8988T (cell line): ENCODE measurements around the gene C1orf116.

Experiments
- DNase-seq: peaks from one replicate; pipeline ENCODE4 v3.0.0; 2011

Gene C1orf116

DNA sequence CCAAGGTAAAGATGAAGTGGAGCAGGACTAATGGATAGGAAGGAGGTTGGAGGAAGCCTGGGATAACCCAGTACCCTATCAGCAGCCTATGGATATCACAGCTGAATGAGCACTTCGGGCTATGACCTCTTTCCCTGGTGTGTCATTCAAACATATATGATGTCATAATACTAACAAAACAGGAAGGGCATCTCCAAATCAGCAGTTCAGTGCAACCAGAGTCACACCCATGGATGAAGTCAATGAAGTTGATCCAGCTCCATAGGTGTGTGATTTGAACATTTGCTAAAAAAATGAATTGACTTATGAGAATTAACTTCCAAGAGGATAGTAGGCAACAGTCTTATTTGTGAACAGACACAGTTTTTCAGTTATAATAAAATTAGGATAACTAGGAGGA is 1.7 kb upstream of the C1orf116 start:
- no peak for DNase-seq

DNA sequence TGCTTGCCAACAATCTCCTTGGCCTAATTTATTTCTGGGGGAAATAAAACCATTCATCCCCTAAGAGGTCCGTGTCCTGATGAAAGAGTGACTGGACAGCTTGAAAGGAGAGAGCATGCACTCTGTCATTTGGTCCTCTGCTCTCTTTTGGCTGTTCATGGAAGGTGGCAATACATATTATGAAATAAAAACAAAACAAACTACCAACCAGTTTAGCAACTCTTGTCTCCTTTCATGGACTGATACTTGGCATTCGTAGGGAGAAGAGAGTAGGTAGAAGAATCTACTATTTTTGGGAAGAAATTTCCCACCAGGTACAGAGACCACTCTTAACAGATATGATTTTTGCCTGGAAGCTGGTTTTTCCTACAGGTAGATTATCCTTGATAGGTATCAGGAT is 746 bp upstream of the C1orf116 start:
- DNase-seq = no peak

GRCh38 chr1:207031632-207032264 is 808 bp downstream of the C1orf116 start:
- DNase-seq = no peak

DNA sequence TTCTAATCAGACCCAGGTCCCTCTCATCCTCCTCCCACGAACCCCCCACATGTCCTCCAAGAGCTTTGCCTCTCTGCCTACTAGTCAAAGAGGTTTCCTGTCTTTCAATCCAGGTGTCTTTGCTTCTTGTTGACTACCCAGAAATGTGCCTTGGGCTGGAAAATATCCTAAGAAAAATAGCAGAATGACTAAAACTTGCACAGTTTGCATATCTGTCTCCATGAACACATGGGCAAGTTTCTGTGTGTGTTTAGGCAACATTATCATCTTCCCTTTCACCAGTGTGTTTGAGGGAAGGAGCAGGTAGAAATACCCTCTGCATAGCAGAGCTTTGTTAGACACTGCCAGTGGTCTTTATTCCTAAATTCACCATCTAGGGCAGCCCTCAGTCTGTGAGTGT is 1.5 kb downstream of the C1orf116 start:
- DNase-seq = no peak

- no peak for DNase-seq
Measured at GRCh38 chr1:207030522-207031009, 2.0 kb downstream of the C1orf116 start.

- no peak for DNase-seq
Measured at GRCh38 chr1:207029701-207030521, 2.6 kb downstream of the C1orf116 start.

DNA sequence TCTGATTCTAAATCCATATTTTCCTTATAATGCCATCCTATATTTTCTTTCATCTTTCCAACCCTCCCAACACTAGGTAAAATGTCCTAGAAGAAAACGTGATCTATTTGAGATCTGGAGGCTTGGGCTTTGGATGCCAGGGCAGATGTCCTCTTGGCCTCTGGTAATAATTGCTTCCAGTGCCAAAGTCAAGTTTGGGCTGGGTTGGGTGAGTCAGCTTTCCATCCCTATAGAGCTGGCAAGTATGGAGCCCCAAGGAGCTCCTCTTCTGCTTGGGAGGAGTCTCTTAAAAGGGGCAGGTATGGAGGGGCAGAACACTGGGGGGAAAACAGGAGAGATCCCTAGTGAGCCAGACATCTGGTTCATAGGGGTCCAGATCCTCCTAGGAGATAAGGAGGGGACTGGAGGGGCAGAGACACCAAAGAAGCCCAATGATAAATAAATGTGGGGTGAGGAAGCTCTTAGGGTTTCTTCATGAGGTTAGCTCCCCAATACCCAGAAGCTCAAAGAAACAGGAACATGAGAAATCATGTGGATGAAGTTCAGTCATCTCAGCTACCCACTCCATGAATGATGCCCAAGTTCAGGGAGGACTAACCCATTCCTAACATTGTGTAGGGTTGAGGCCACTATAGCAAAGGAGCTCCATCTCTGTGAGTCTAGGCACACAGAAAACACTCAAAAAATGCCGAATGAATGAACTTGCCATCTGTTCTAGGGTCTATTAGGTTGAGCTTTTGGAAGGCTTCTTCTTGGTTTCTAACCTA is 3.5 kb downstream of the C1orf116 start:
- DNase-seq = no peak

DNA sequence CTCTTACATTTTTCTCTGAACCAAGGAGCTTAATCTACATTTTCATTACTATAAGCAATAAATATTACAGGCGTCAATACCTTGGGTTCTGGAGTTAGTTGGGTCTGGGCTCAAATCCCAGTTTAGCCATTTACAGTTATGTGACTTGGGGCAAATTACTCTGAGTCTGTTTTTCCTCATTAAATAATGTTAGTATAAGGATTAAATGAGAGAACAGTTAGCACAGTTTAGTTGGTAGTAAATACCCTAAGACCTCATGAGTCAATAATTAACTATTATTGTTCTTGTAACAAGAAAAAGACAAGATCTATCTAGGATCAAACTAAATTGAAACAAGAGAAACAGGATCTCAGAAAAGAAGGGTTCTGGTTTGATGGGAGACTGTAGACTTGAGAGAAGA is 4.6 kb downstream of the C1orf116 start:
- no peak for DNase-seq

GRCh38 chr1:207027206-207027777 is 5.3 kb downstream of the C1orf116 start:
- peak; percentile 63 for DNase-seq

- DNase-seq = no peak
Measured at GRCh38 chr1:207026104-207026534, 6.4 kb downstream of the C1orf116 start.

GRCh38 chr1:207025146-207025880 is 7.2 kb downstream of the C1orf116 start:
- no peak for DNase-seq

DNA sequence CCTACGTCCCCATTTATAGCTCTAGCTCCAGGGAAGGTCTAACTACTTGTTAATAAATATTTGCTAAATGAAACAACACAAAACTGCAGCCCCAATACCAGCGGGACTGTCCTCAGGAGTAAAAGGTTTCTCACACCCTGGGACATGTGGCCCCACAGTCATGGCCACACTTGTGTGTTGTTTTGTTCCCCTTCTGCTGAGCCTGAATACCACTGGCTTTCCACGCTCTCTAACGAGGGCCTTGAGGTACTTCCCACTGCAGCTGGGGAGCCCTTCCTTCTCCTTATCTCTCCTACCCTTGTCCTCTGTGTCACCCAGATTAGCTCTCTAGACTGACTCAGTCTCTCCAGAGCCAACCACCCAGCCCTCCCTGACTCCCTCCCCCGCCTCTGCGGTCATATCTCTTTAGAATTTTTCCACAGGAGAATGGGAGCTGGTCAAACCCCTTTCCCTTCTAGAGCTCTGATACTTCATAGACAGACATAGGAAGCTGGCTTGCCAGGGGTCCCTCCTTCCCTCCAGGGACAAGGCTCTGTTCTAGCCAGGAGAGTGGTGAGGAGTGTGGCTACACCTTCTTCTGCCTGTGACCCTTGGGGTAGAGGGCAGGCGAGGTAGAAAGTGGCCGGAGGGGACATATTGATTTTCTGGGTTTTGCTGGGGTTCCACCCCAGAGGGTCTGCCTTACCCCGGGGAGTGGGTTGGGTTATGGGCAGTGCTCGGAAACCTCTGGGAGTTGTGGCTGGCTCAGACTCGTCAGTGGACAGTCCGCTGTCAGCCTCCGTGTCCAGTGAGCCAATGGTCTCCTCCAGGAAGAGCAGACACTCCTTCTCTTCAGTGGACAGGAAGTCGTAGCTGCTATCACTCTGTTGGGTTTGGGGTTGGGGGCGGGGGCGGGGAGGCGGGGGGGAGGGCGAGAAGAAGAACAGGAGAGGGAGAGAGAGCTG is 8.1 kb downstream of the C1orf116 start:
- DNase-seq = no peak

GRCh38 chr1:207022996-207023679 is 9.4 kb downstream of the C1orf116 start:
- DNase-seq = no peak

DNA sequence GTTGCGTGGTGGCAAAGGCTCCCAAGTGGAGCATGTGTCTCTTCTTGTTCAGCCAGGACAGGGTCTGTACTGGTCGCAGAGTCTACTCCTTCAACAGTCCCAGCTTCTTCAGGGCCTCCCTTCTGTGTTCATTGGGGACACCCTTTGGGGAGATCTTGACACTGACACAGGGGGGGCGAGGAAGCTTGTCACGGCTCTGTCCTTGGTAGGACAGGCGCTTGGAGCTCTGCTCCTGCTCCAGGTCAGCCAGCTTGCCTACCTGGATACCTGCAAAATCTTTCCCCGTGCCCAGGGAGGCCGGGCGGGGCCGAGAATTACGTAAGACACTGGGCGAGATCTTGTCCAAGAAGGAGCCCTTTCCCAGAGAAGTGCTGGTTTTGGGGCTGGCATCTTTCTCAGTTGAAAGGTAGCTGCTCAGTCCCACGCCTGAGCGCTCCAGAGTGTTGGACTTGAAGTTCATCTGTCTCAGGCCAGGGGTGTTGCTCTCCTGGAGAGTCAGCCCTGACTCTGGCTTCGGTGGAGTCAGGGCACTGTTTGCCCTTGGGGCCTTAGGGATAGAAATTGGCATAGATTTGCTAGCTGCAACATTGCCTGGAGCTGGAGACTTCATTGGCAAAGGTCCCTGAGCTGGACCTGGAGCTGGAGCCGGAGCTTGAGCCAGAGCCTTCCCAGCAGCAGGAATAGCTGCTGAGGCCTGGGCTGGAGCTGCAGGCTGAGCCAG is 10.5 kb downstream of the C1orf116 start:
- no peak for DNase-seq

DNA sequence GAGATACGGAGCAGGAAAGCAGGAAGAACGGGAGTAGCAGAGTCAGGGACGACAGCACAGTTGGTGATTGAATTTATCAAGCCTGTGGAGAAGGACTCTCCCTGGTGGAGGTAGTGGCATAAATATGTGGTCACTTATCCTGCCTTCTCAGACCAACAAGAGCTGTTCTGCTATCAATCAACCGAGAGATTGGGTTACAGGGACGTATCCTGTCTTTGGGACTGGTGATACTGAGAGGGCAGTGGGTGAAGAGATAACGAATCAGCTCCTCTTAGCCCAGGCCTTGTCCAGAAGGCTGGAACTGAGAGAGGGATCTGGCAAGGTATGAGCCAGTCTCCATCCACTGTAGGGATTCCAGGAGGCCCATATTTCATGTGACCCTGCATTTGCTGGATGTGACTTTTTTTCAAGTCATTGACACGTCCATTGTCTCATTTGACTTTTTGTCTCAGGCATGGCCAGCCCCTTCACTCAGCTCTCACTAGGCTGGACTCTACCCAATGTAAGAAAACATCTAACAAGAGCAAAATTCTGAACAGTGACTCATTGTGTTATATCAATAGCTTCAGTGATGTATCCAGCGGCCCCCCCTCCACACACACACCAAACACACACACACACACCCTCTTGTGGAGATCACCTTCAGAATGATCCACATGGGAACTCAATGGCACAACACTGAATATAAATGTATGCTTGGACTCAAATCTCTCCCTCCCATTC is 11.3 kb downstream of the C1orf116 start:
- DNase-seq = no peak

DNA sequence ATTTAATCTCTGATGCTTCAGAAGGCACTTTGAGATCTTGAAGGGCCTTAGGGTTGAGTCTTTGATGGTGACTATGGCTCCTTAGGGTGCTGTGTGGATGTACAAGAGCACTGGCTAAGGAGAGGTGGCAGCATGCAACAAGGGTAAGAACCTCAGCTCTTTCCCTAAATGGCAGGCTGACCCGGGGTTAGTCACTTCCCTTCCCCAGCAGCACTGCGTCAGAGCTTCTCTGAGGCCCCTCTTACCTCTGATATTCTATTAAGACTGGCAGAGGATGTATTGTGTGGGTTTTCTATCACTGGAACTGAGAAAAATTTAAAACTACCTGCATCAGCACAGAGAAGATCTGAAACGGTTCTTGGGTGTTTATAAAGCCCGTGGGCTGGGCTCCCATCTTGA is 11.8 kb downstream of the C1orf116 start:
- DNase-seq = no peak

GRCh38 chr1:207020065-207020708 is 12.4 kb downstream of the C1orf116 start:
- DNase-seq = no peak

GRCh38 chr1:207019661-207020060 is 12.9 kb downstream of the C1orf116 start:
- no peak for DNase-seq

DNA sequence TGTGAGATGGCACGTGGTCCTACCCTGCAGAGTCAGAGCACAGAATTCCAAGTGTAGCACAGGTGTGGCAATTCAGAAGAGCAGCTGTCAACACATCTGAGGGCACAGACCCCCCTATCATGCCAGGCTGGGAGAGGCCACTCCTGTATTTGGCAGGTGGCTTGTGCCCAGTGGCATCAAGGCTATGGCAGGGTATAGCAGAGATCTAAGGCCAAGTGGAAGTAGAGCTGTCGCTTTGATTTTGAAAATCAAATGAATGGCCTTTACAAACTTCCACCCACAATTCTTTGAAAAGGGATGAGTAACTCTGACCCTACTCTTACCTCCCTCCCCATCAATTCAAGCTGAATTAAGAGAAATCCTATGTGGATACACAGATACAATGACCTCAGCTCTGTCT is 13.4 kb downstream of the C1orf116 start:
- DNase-seq = no peak
